ENCODE measurements around the gene CNTN4. TPM values are rescaled to one million over a fixed set of nuclear protein-coding genes. Genes with fewer than 3 reads are reported as not detected.

Gene CNTN4
- total RNA-seq, 1 experiment from 2014 or later: 0.12 TPM

- Mint-ChIP-seq H3K36me3 (ENCODE audit: insufficient read depth, unreplicated experiment) (no peaks in the 10 kb centered on the region), H3K27ac (ENCODE audit: low read depth, unreplicated experiment) (no peak overlapping the region), H3K4me1 (ENCODE audit: insufficient read depth, unreplicated experiment) (no peaks in the 10 kb centered on the region), H3K27me3 (ENCODE audit: insufficient read depth, unreplicated experiment) (no peaks in the 10 kb centered on the region), H3K9me3 (ENCODE audit: unreplicated experiment) (no peaks in the 10 kb centered on the region), H3K4me3 (ENCODE audit: unreplicated experiment) (no peak overlapping the region)
- BruUV-seq (replicated peaks): no TSS peak
- DNase-seq (ENCODE audit: unreplicated experiment): no peak
- POLR2A ChIA-PET: no interaction called here
- no peak for TF ChIP-seq CTCF (IDR thresholded peaks at IDR 0.05; ENCODE audit: unreplicated experiment)
- CTCF ChIA-PET: no interaction called here
- intact Hi-C loops (cut with micrococcal nuclease): no loop called here
Observed at GRCh38 chr3:2206536-2206935, 107.9 kb downstream of the CNTN4 start.

GRCh38 chr3:2211568-2211967 is 112.9 kb downstream of the CNTN4 start:
- no TSS peak for BruUV-seq (replicated peaks)
- no peak overlapping the region for H3K27ac Mint-ChIP-seq (ENCODE audit: low read depth, unreplicated experiment)
- no peaks in the 10 kb centered on the region for H3K4me1 Mint-ChIP-seq (ENCODE audit: insufficient read depth, unreplicated experiment)
- H3K36me3 Mint-ChIP-seq (ENCODE audit: insufficient read depth, unreplicated experiment): no peaks in the 10 kb centered on the region
- peak; percentile 22 for DNase-seq (ENCODE audit: unreplicated experiment)
- POLR2A ChIA-PET: no interaction called here
- CTCF ChIA-PET: no interaction called here
- H3K27me3 Mint-ChIP-seq (ENCODE audit: insufficient read depth, unreplicated experiment): no peaks in the 10 kb centered on the region
- H3K4me3 Mint-ChIP-seq (ENCODE audit: unreplicated experiment): no peak overlapping the region
- TF ChIP-seq CTCF (IDR thresholded peaks at IDR 0.05; ENCODE audit: unreplicated experiment): no peak
- no peaks in the 10 kb centered on the region for H3K9me3 Mint-ChIP-seq (ENCODE audit: unreplicated experiment)
- intact Hi-C loops (cut with micrococcal nuclease): no loop called here

GRCh38 chr3:2212206-2212605 is 113.5 kb downstream of the CNTN4 start:
- CTCF ChIA-PET: no interaction called here
- H3K36me3 Mint-ChIP-seq (ENCODE audit: insufficient read depth, unreplicated experiment): no peaks in the 10 kb centered on the region
- POLR2A ChIA-PET: no interaction called here
- intact Hi-C loops (cut with micrococcal nuclease): no loop called here
- DNase-seq (ENCODE audit: unreplicated experiment): no peak
- H3K4me3 Mint-ChIP-seq (ENCODE audit: unreplicated experiment): no peak overlapping the region
- H3K9me3 Mint-ChIP-seq (ENCODE audit: unreplicated experiment): no peaks in the 10 kb centered on the region
- no TSS peak for BruUV-seq (replicated peaks)
- no peaks in the 10 kb centered on the region for H3K4me1 Mint-ChIP-seq (ENCODE audit: insufficient read depth, unreplicated experiment)
- no peak overlapping the region for H3K27ac Mint-ChIP-seq (ENCODE audit: low read depth, unreplicated experiment)
- H3K27me3 Mint-ChIP-seq (ENCODE audit: insufficient read depth, unreplicated experiment): no peaks in the 10 kb centered on the region
- no peak for TF ChIP-seq CTCF (IDR thresholded peaks at IDR 0.05; ENCODE audit: unreplicated experiment)

GRCh38 chr3:2218375-2218774 is 119.7 kb downstream of the CNTN4 start:
- CTCF ChIA-PET: interaction anchor here (0.8 kb wide), 1 partner anchor 51 kb away, joined by 3 read pairs; no protein-coding TSS in a partner anchor
- no TSS peak for BruUV-seq (replicated peaks)
- Mint-ChIP-seq H3K27me3 (ENCODE audit: insufficient read depth, unreplicated experiment) (no peaks in the 10 kb centered on the region), H3K4me1 (ENCODE audit: insufficient read depth, unreplicated experiment) (no peaks in the 10 kb centered on the region), H3K36me3 (ENCODE audit: insufficient read depth, unreplicated experiment) (no peaks in the 10 kb centered on the region), H3K27ac (ENCODE audit: low read depth, unreplicated experiment) (no peak overlapping the region), H3K4me3 (ENCODE audit: unreplicated experiment) (no peak overlapping the region), H3K9me3 (ENCODE audit: unreplicated experiment) (no peaks in the 10 kb centered on the region)
- no peak for DNase-seq (ENCODE audit: unreplicated experiment)
- POLR2A ChIA-PET: no interaction called here
- no peak for TF ChIP-seq CTCF (IDR thresholded peaks at IDR 0.05; ENCODE audit: unreplicated experiment)
- intact Hi-C loops (cut with micrococcal nuclease): no loop called here
